Gastroesophageal sphincter (tissue), 3 donors: ENCODE results near the gene BCAR3.

Source experiments
- EP300 ChIP-seq: sonication (generic); formaldehyde crosslinking; IDR thresholded peaks from one replicate; pipeline ENCODE4 v1.6.1; 2017; ENCODE audit warnings: antibody characterized with exemption, mild to moderate bottlenecking
- POLR2A ChIP-seq, 2 donors: fragments of 450-650 bp; IDR thresholded peaks; one replicate each; pipeline ENCODE4 v1.6.1; 2017; ENCODE audit warnings: antibody characterized with exemption in 2 of 2, mild to moderate bottlenecking in 2 of 2, moderate library complexity in 1 of 2
- TF ChIP-seq, protein P1 (sequence below), 4 experiments: fragments of 200-600 bp in 2 of 4; fragments of 450-650 bp in 2 of 4; sonication (generic) in 1 of 4; IDR thresholded peaks; one replicate each; pipeline ENCODE4 v1.5.1; 2017 to 2019; ENCODE audit warnings: antibody characterized with exemption in 4 of 4, mild to moderate bottlenecking in 2 of 4, moderate library complexity in 2 of 4

GRCh38 chr1:93528412-93528811 is 153.2 kb downstream of the BCAR3 start:
- TF ChIP-seq, protein P1, sequence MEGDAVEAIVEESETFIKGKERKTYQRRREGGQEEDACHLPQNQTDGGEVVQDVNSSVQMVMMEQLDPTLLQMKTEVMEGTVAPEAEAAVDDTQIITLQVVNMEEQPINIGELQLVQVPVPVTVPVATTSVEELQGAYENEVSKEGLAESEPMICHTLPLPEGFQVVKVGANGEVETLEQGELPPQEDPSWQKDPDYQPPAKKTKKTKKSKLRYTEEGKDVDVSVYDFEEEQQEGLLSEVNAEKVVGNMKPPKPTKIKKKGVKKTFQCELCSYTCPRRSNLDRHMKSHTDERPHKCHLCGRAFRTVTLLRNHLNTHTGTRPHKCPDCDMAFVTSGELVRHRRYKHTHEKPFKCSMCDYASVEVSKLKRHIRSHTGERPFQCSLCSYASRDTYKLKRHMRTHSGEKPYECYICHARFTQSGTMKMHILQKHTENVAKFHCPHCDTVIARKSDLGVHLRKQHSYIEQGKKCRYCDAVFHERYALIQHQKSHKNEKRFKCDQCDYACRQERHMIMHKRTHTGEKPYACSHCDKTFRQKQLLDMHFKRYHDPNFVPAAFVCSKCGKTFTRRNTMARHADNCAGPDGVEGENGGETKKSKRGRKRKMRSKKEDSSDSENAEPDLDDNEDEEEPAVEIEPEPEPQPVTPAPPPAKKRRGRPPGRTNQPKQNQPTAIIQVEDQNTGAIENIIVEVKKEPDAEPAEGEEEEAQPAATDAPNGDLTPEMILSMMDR (IDR thresholded peaks at IDR 0.05) = no peak
- TF ChIP-seq EP300 (no peak), POLR2A (IDR thresholded peaks at IDR 0.05) (no peak)
